PC-9 (cell line): ENCODE results near the gene CCDC63. TPM values are rescaled to one million over a fixed set of nuclear protein-coding genes. Genes with fewer than 3 reads are reported as not detected.

Source experiments
- BruUV-seq: library from RNA; stranded (reverse); fragments of 400-500 nt; replicated peaks from 2 replicates; lab custom pipeline; 2021; lab: Mats Ljungman, UMichigan
- CTCF ChIA-PET: fragments of 300-600 bp; sonication (Branson Sonifier 250); formaldehyde crosslinking; loops from one replicate; lab custom pipeline; 2022; ENCODE audit warnings: antibody characterized with exemption; lab: Charles Lee
- POLR2A ChIA-PET: fragments of 300-600 bp; sonication (Branson Sonifier 250); formaldehyde crosslinking; loops from one replicate; lab custom pipeline; 2022; ENCODE audit warnings: antibody characterized with exemption; ENCODE audit not compliant: unreplicated experiment; lab: Charles Lee
- DNase-seq, 2 experiments: peaks; one replicate each; pipeline versions ENCODE4 v3.0.0 to v3.0.0-alpha.2; 2015 to 2022; ENCODE audit warnings: mixed read lengths in 1 of 2
- H2AFZ ChIP-seq: fragments of 200-600 bp; sonication (generic); 2 replicates; pipeline ENCODE4 v1.8.1; 2017; ENCODE audit warnings: antibody characterized with exemption
- H3F3A ChIP-seq: fragments of 200-600 bp; sonication (generic); 2 replicates; pipeline ENCODE4 v1.8.1; 2017; ENCODE audit warnings: antibody characterized with exemption, mild to moderate bottlenecking, low read depth; ENCODE audit not compliant: insufficient read depth
- H3K27ac ChIP-seq: fragments of 200-600 bp; sonication (generic); 2 replicates; pipeline ENCODE4 v1.6.1; 2016; ENCODE audit warnings: mixed run types
- H3K27me3 ChIP-seq: fragments of 200-600 bp; sonication (generic); 2 replicates; pipeline ENCODE4 v1.6.1; 2016; ENCODE audit warnings: low read depth, mixed run types; ENCODE audit not compliant: insufficient read depth
- H3K36me3 ChIP-seq: fragments of 200-600 bp; sonication (generic); 2 replicates; pipeline ENCODE4 v1.6.1; 2016; ENCODE audit warnings: low read depth, mixed run types
- H3K4me1 ChIP-seq: fragments of 200-600 bp; sonication (generic); replicated peaks from 2 replicates; pipeline ENCODE4 v1.6.1; 2016; ENCODE audit warnings: mixed run types; ENCODE audit not compliant: insufficient read depth
- H3K4me2 ChIP-seq: fragments of 200-600 bp; sonication (generic); 2 replicates; pipeline ENCODE4 v1.6.1; 2017; ENCODE audit warnings: mixed run types
- H3K4me3 ChIP-seq: fragments of 200-600 bp; sonication (generic); 2 replicates; pipeline ENCODE4 v1.6.1; 2016; ENCODE audit warnings: mixed run types
- H3K79me2 ChIP-seq: fragments of 200-600 bp; sonication (generic); 2 replicates; pipeline ENCODE4 v1.6.1; 2017; ENCODE audit warnings: low read depth, mixed run types
- H3K9me2 ChIP-seq: fragments of 200-600 bp; sonication (generic); 2 replicates; pipeline ENCODE4 v1.8.1; 2017; ENCODE audit warnings: mild to moderate bottlenecking; ENCODE audit not compliant: insufficient read depth
- H3K9me3 ChIP-seq: fragments of 200-600 bp; sonication (generic); 2 replicates; pipeline ENCODE4 v1.8.1; 2016; ENCODE audit warnings: low read depth; ENCODE audit not compliant: insufficient read depth
- H4K20me1 ChIP-seq: fragments of 200-600 bp; sonication (generic); 2 replicates; pipeline ENCODE4 v1.8.1; 2017; ENCODE audit not compliant: insufficient read depth
- CTCF ChIP-seq: fragments of 200-600 bp; sonication (generic); conservative IDR thresholded peaks from 2 replicates; pipeline ENCODE4 v1.6.1; 2017; ENCODE audit warnings: mixed run types, antibody characterized with exemption, mild to moderate bottlenecking, moderate library complexity
- EZH2 ChIP-seq: fragments of 200-600 bp; sonication (generic); IDR thresholded peaks from 2 replicates; pipeline ENCODE4 v1.8.0; 2017; ENCODE audit warnings: antibody characterized with exemption, low read depth
- intact Hi-C: fragments of 100-400 bp; cut with micrococcal nuclease; formaldehyde crosslinking; loops from one replicate; pipeline ENCODE4 v1.10.0; 2022; ENCODE audit not compliant: unreplicated experiment
- total RNA-seq: library from RNA; stranded (reverse); gene quantifications from 2 replicates; pipeline ENCODE4 v1.2.3, GENCODE V29; 2021

Gene CCDC63
- total RNA-seq, 1 experiment from 2014 or later = not detected

GRCh38 chr12:110811972-110812371, 34.8 kb upstream of the CCDC63 start:
- intact Hi-C loops = no loop called here
- no peaks in the 10 kb centered on the region for H3K79me2 ChIP-seq
- no peak for DNase-seq
- no peaks in the 10 kb centered on the region for H3K9me2 ChIP-seq
- H2AFZ ChIP-seq = no peak overlapping the region
- ChIA-PET POLR2A (no interaction called here), CTCF (no interaction called here)
- peaks cover 10% of the 10 kb centered on the region; the same call in 1 of the 2 replicates for H3K27me3 ChIP-seq
- H3K9me3 ChIP-seq = no peaks in the 10 kb centered on the region
- H3K4me2 ChIP-seq = no peak overlapping the region
- H3K4me1 ChIP-seq = peaks cover 9% of the 10 kb centered on the region; the same call in 1 of the 2 replicates
- TF ChIP-seq CTCF (no peak), EZH2 (no peak)
- no peak overlapping the region for H3K27ac ChIP-seq
- H3K36me3 ChIP-seq = no peaks in the 10 kb centered on the region
- H3F3A ChIP-seq = 0 out of 2 replicates have a peak, but pooled peaks cover 7% of the 10 kb centered on the region
- H3K4me3 ChIP-seq = no peak overlapping the region
- no TSS peak for BruUV-seq
- H4K20me1 ChIP-seq = no peaks in the 10 kb centered on the region

DNA sequence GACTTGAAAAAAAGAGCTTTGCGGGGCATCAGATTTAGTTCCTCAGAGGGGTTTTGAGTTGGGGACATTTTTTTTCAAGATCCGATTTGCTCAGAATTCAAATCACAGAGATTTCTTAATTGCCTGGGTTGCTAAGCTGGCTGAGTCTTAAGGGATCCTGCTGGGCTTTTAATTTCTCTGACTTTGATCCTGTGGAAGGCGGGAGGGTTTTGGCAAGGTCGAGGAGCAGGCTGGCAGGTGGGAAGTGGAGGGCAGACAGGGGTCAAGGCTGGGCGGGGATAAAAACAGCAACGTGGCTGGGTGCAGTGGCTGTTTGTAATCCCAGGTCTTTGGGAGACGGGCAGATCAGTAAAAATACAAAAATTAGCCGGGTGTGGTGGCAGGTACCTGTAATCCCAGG, 33.5 kb upstream of the CCDC63 start:
- Histone ChIP-seq H3K4me3 (no peak overlapping the region), H2AFZ (no peak overlapping the region), H3K9me3 (no peaks in the 10 kb centered on the region), H3F3A (0 out of 2 replicates have a peak, but pooled peaks cover 7% of the 10 kb centered on the region), H3K27ac (no peak overlapping the region), H3K79me2 (no peaks in the 10 kb centered on the region), H3K9me2 (no peaks in the 10 kb centered on the region), H3K27me3 (peaks cover 10% of the 10 kb centered on the region; the same call in 1 of the 2 replicates), H3K36me3 (no peaks in the 10 kb centered on the region), H3K4me1 (peaks cover 9% of the 10 kb centered on the region; the same call in 1 of the 2 replicates), H4K20me1 (no peaks in the 10 kb centered on the region), H3K4me2 (no peak overlapping the region)
- no TSS peak for BruUV-seq
- ChIA-PET CTCF (interaction anchor here (0.5 kb wide), 1 partner anchor 1042 kb away, joined by 6 read pairs; no protein-coding TSS in a partner anchor), POLR2A (interaction anchor here (0.6 kb wide), 1 partner anchor 121 kb away, joined by 5 read pairs; no protein-coding TSS in a partner anchor)
- intact Hi-C loops = no loop called here
- TF ChIP-seq EZH2 = no peak
- TF ChIP-seq CTCF = no peak
- DNase-seq = no peak

GRCh38 chr12:110813756-110814155, 33.0 kb upstream of the CCDC63 start:
- H3K4me3 ChIP-seq = no peak overlapping the region
- no peaks in the 10 kb centered on the region for H4K20me1 ChIP-seq
- H3K27me3 ChIP-seq = peaks cover 10% of the 10 kb centered on the region; the same call in 1 of the 2 replicates
- intact Hi-C loops = no loop called here
- H3K27ac ChIP-seq = no peak overlapping the region
- TF ChIP-seq EZH2 (no peak), CTCF (no peak)
- H3K4me2 ChIP-seq = no peak overlapping the region
- no peak overlapping the region for H2AFZ ChIP-seq
- no TSS peak for BruUV-seq
- 0 out of 2 replicates have a peak, but pooled peaks cover 6% of the 10 kb centered on the region for H3F3A ChIP-seq
- H3K9me3 ChIP-seq = no peaks in the 10 kb centered on the region
- H3K36me3 ChIP-seq = no peaks in the 10 kb centered on the region
- peaks cover 8% of the 10 kb centered on the region; the same call in 1 of the 2 replicates for H3K4me1 ChIP-seq
- POLR2A ChIA-PET = no interaction called here
- CTCF ChIA-PET = no interaction called here
- no peaks in the 10 kb centered on the region for H3K79me2 ChIP-seq
- DNase-seq = no peak
- no peaks in the 10 kb centered on the region for H3K9me2 ChIP-seq
